ENCODE results near the gene MACO1. TPM values are rescaled to one million over a fixed set of nuclear protein-coding genes. Genes with fewer than 3 reads are reported as not detected.
A peak's percentile ranks its signal among the peaks of the same experiment; 100 is the strongest.
"Not testable (repeated sequence)": the region's sequence is repeated elsewhere in the genome, so short reads cannot be mapped to it uniquely, and the experiment has no call there.

MACO1 gene
- total RNA-seq, 1 experiment from 2014 or later, result 17.5 TPM

DNA sequence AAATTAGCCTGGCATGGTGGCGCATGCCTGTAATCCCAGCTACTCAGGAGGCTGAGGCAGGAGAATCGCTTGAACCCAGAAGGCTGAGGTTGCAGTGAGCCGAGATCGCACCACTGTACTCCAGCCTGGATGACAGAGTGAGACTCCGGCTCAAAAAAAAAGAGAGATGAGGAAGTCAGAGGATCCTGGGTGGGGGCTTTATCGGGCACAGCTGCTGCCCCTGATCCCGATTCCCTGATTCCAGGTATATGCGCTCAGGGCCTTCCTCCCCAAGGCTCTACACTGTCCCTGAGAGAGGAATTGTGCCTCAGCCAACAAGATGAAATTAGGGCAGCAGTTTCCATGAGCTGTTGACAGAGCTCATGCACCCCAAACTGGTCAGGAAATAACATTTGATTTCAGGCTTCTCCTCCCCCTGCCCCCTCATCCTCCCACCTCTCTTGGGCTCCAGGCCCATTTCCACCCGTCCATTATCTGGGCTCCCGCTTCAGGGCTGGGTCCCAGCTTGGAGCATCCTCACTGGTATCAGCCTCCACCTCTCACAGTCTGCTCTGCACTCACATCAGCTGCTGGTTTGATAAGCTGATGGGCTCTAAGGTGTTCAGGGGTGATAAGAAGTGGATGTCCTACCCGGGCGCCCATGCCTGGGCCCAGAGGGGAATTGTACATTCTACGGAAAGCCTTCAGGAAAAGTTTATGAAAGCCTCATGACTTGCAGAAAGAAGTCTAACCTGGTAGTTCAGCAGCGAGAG, 17.6 kb upstream of the MACO1 start:
- DNase-seq; H3K27ac ChIP-seq; H3K9me3 ChIP-seq (replicated peaks); H3K27me3 ChIP-seq; H3K36me3 ChIP-seq; H3K4me1 ChIP-seq; H3K4me3 ChIP-seq: not testable (repeated sequence)

DNA sequence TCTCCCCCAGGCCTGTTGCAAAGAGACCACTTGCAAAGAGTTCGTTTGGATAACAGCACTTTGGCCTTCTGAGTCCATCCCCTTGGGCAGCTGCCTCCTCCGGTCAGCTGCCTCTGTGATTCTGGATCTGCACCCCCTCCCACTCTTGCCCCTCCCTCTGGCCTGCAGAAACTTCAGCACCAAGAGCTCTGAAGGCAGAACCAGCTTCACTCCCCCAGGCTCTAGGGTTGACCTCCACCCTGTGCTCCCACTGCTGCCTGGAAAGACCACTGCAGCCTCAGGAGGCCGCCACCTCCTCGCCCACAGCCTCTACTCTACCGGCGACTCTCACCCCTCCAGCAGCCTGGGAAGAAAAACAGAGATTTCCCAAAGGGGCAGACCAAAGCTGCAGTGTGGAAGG, 16.5 kb upstream of the MACO1 start:
- H3K27ac ChIP-seq; H3K36me3 ChIP-seq; H3K9me3 ChIP-seq (replicated peaks); H3K4me1 ChIP-seq; H3K27me3 ChIP-seq; DNase-seq; H3K4me3 ChIP-seq: not testable (repeated sequence)

DNA sequence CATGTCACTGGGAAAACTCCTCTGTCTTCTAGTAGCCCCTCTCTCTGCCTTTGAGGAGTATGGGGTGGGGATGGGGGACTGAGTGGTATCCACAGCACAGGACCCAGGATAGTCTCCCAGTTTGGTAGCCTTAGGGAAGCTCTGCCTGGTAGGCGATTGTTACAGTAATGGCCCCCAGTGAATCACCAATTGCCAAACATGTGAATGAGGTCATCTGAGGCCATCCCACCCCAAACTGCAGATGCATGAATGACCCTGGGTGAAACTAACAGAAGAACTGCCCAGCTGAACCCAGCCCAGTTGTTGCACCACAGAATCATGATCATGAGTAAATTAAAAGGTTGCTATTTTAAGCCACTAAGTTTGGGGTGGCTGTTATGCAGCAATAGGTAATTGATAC, 16.1 kb upstream of the MACO1 start:
- not testable (repeated sequence) for H3K9me3 ChIP-seq (replicated peaks); DNase-seq; H3K36me3 ChIP-seq; H3K4me3 ChIP-seq; H3K4me1 ChIP-seq; H3K27ac ChIP-seq; H3K27me3 ChIP-seq

DNA sequence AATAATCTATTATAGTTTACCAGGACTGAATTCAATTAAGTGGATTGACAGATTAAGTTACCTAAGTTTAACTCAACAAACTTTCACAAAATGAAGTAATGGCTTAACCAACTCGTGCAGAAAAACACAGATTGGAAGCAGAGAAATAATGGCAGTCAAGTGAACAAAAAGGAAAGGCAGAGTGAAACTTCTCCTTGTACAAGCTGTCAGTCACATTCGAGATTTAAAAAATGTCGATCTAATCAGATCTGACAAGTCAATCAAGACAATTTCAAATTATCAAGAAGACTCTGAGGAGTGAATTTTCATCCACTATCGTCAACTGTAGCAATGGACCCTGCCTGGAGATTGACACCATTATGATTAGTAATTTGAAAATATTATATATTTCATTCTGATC, 13.4 kb upstream of the MACO1 start:
- H3K4me3 ChIP-seq; H3K36me3 ChIP-seq; DNase-seq; H3K27me3 ChIP-seq; H3K4me1 ChIP-seq; H3K9me3 ChIP-seq (replicated peaks); H3K27ac ChIP-seq: not testable (repeated sequence)

DNA sequence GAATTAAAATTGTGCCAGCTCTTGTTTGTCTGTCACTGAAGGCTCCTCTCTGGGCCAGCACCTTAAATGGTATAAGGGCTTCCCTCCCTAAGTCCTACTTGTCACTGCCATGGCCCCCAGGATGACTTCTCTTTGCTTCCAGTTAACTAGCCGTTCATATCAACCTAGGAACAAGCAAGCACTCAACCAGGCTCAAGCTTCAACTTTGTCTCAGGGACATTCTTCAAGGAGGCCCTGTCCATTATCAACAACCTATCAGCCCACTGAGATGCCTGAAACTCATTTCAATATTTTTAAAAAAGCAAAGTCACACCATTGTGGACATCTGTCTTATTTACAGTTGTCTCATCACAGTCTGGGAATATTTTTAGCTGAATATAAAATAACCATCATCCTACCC, 11.4 kb upstream of the MACO1 start:
- not testable (repeated sequence) for H3K9me3 ChIP-seq (replicated peaks); H3K4me3 ChIP-seq; H3K27me3 ChIP-seq; H3K27ac ChIP-seq; H3K4me1 ChIP-seq; DNase-seq; H3K36me3 ChIP-seq

DNA sequence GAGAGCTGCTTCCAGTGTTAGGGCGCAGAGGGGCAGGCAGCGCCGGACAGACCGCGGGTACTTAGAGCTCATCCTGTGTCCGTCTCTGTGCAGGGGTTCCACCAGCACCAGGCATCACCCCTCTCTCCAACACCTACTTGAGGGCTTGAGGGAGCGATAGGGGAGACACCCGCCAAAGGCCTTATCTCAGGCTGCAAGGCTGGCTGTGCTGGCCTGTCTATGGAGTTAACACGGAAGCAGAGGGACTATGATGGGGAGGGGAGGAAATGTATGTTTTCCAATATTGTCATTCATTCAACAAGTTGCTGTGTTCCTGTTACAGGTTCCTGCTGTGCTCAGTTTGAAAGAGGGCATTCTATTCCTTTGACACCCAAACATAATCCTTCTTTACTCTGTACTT, 10.0 kb upstream of the MACO1 start, which contains the start of gene RHCE:
Gene RHCE, minus strand, starts transcription at position 111 of the 400 bp plus-strand sequence. Its CDS starts 39 bp downstream, at position 72.
- not testable (repeated sequence) for H3K27ac ChIP-seq; H3K27me3 ChIP-seq; H3K36me3 ChIP-seq; DNase-seq; H3K4me1 ChIP-seq; H3K9me3 ChIP-seq (replicated peaks); H3K4me3 ChIP-seq

DNA sequence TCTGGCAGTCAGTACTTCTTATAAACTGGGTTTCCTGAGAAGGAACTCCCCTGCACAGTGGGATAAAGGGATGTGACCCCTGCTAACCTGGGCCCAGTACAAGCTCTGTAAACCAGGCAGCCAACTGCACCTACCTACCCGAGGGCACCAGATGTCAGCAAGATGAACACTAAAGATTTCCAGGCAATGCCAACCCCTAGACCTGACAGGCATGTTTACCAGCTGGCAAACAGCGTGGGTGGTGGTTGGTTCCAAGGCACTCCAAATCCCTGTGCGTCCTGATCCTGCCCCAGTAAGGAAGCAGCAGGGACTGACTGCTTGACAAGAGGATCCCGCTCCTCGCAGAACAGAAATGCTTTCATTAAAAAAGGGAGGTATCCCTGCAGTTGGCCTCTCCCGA, 7.5 kb upstream of the MACO1 start:
- H3K4me3 ChIP-seq; H3K4me1 ChIP-seq; H3K9me3 ChIP-seq (replicated peaks); H3K27me3 ChIP-seq; DNase-seq; H3K36me3 ChIP-seq; H3K27ac ChIP-seq: not testable (repeated sequence)

DNA sequence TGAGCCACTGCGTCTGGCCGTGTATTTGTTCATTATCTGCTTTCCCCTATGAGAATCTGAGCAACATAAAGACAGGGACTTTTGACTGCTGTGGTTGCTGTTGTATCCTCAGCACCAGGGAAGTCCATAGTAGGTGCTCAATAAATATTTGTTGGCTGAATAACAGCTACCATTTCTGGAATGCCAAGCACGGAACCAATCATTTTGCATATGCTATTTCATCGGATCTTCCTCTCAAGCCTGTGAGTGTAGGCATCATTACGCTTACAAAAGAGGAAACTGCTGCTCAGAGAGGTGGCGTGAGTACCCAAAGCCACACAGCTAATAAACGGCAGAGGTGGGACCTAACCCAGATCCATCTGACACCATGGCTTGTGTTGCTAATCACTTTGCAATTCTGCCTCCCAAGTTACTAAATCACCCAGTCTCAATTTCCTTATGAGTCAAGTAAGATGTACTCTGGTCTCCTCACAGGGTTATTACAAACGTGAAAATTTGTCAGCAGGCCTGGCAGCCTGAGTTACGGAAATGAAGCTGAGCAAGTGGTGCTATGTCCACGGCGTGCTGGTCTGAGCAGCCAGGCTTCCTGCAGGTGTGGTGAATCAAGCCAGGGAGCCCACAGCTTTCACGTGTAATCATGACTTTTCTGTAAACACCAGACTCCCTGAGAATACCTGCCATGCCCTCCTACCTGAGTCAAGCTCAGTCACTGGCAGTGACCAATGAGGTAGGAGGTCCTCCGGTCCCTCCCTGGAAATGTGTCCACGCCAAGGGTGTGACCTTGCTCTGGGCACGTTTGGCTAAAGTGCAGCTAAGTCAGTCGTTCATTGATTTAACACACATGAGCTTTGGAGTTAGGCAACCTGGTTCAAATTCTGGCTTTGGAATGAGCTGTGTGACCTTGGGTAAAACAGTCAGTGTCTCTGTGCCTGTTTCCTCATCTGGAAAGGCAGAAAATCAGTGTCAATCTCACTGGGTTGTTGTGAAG, 5.3 kb upstream of the MACO1 start:
- no peaks in the 10 kb centered on the region for H3K36me3 ChIP-seq
- H3K4me3 ChIP-seq, result no peak overlapping the region
- H3K27ac ChIP-seq, result no peak overlapping the region
- H3K27me3 ChIP-seq, result no peaks in the 10 kb centered on the region
- H3K4me1 ChIP-seq, result peaks cover 2% of the 10 kb centered on the region; the same call in 1 of the 2 replicates
- DNase-seq, result no peak
- H3K9me3 ChIP-seq (replicated peaks), result no peaks in the 10 kb centered on the region

DNA sequence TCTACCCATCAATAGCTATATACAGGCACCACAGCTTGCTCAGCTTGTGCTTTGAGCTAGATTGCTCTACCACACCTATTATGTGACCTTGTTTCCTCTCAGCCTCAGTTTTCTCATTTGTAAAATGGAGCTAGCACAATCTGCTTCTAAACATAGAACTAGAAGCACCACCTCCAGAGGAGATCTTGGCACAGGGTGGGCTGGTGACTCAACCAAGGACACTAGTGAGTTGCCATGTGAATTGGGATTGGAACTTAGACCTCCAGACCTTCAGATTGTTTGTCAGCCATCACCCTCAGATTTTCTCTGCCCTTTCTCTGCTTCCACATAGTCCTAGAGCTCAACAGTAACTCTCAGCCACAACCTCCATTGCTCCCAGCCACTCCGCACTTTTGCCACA, 3.0 kb upstream of the MACO1 start:
- Histone ChIP-seq H3K4me3 (no peak overlapping the region), H3K36me3 (no peaks in the 10 kb centered on the region), H3K27me3 (no peaks in the 10 kb centered on the region), H3K9me3 (replicated peaks) (no peaks in the 10 kb centered on the region), H3K27ac (no peak overlapping the region), H3K4me1 (peaks cover 11% of the 10 kb centered on the region)
- no peak for DNase-seq

DNA sequence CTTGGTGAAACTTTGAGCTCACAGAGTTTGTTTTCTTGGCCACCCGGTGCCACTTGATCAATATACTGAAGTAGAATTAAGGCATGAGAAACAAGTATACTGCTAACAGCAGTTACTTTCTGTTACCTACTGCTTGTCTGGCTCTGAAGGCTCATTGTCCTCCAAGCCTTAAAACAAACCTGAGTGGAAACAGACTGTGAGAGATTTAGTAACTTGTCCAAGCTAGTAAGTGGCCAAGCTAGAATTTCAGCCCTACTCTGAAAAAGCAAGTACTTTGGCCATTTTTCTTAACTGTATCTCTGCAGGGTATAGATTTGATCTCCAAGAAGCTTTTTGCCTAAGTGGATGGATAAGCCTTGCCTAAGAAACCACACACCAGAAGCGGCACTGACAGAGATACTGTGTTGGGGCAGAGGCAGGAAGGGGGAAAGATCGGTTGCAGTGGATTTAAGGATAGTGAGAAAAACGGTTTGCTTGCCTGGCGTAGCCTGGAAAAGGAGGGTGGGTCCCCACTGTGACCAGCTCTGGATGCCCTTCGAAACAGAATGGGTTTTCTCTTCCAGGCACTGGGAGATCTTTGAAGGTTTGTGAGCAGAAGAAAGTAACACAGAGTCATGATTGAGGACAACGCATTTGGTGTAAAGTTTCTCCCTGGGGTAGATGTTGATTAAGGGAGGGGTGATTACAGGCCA, 2.1 kb upstream of the MACO1 start:
- Histone ChIP-seq H3K4me1 (peaks cover 15% of the 10 kb centered on the region), H3K27me3 (no peaks in the 10 kb centered on the region), H3K4me3 (no peak overlapping the region), H3K9me3 (replicated peaks) (no peaks in the 10 kb centered on the region), H3K36me3 (no peaks in the 10 kb centered on the region), H3K27ac (no peak overlapping the region)
- no peak for DNase-seq

DNA sequence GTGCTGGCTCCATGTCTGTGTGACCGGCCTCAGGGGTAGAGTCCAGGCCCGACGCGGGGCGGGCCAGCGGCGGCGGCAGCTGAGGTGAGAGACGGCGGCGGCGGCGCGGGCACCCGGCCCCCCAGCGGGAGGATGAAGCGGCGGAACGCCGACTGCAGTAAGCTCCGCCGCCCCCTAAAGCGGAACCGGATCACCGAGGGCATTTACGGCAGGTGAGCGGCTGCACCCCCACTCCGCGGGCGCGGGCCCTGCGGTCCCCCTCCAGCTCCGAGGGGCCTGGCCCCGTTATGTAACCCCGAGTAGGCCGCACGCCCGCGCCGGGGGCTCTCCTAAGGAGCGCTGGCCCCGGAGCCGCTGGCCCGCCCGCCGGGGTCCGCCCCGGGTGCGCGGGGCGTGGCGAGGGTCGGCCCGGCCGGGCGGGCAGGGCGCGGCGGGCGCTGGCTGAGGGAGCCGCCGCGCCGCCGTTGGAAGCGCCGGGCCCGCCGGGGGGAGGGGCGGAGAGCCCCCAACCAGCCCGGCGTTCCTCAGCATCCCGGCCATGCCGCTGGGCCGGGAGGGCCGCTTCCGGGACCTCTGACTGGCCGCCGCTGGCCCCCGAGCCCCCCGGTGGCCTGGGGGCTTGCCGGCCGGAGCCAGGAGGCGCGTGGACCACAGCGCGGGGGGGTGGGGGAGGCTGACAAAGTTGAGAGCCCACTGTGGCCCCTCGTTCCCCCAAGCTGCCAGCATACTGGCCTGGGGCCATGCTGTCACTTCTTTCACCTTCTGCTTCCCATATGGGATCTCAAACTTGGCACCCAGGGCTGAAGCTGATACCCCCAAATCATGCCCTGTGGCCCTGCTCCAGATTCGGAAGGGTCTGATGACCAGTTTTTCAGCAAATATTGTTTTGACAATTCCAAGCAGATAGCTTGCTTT, 527 bp downstream of the MACO1 start:
- H3K27me3 ChIP-seq, result no peaks in the 10 kb centered on the region
- H3K27ac ChIP-seq, result peak overlapping the region; percentile 57; the same call in 1 of the 2 replicates
- H3K36me3 ChIP-seq, result no peaks in the 10 kb centered on the region
- peaks cover 15% of the 10 kb centered on the region for H3K4me1 ChIP-seq
- H3K9me3 ChIP-seq (replicated peaks), result no peaks in the 10 kb centered on the region
- H3K4me3 ChIP-seq, result peak overlapping the region; percentile 92
- DNase-seq, result peak; percentile 9 to 28

DNA sequence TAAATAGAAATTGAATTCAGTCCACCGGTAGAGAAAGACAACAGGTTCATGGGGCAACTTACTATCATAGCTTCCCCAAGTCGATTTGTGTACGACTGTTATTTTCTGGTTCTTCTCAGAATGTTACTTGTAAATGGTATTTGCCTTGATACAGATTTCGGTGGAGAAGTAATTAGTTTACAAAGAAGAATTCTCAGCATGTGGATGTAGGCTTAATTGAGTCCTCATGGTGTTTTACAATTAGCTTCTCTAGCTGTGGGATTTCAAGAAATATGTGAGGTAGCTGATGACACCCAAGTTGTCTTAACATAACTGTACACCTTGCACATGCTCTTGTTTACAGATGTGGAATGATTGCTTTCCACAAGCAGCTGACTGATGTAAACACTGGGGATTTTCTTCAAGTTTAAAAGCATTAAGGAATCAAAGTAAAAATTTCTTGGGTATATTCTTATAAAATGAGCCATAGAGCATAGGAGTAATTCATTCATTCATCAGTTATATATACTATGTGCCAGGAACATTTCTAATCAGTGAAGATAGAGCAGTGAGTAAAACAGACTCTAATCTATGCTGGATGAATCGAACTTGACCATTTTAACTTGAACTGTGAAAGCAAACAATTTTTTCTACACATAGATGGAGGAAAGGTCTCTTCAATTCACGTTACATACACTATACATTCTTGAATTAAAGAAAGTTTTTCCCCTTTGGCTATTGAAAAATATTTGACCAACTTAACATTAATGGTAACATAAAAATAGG, 1.4 kb downstream of the MACO1 start:
- H3K27ac ChIP-seq, result no peak overlapping the region

DNA sequence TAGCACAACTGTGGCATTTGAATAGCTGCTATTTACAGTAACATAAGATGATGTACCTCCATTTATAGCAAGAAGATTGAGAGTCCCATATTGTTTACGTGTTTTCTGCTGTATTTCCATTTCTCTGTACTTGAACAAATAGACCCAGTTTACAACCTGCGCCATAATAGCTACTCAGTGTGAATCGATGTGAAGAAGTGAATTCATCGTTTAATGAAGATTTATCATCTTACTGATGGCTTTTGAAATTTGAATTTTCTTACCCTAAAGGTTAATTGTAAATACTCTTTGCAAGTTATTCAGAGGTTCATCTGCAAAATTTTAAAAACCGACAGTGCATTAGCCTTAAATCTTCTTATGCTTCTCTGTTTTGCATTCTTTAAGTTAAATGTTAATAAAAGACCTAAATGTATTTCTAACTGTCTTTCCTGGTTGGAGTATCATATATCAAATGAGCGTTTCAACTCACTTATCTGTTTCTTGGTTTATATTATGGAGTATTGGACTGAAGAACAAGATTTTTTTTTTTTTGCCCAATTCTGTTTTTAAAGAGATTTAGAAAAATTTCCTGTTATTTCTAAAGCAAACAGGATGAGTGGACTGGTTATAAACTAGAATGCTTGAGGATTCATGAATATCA, 2.2 kb downstream of the MACO1 start:
- Histone ChIP-seq H3K27ac (no peak overlapping the region), H3K36me3 (peaks cover 4% of the 10 kb centered on the region; the same call in 1 of the 2 replicates), H3K4me3 (no peak overlapping the region), H3K4me1 (peaks cover 15% of the 10 kb centered on the region), H3K9me3 (replicated peaks) (no peaks in the 10 kb centered on the region), H3K27me3 (no peaks in the 10 kb centered on the region)
- DNase-seq, result no peak

More for the DNA sequence above, 1.4 kb downstream of the MACO1 start:
- no peak for DNase-seq
- peak overlapping the region; percentile 92 for H3K4me3 ChIP-seq
- no peaks in the 10 kb centered on the region for H3K27me3 ChIP-seq
- H3K36me3 ChIP-seq, result no peaks in the 10 kb centered on the region
- H3K4me1 ChIP-seq, result peaks cover 15% of the 10 kb centered on the region
- no peaks in the 10 kb centered on the region for H3K9me3 ChIP-seq (replicated peaks)

Measured in SJCRH30 (cell line).